Measurements from ENCODE around the gene EIF3F.

The EIF3F gene

GRCh38 chr11:8034106-8034585, 47.0 kb downstream of the EIF3F start:
- DNase-seq (ENCODE audit: low spot score): no peak
- in situ Hi-C loops (cut with MboI; ENCODE audit: low sequenced_read_pairs, unreplicated experiment): no loop called here
- TF ChIP-seq, protein P1, sequence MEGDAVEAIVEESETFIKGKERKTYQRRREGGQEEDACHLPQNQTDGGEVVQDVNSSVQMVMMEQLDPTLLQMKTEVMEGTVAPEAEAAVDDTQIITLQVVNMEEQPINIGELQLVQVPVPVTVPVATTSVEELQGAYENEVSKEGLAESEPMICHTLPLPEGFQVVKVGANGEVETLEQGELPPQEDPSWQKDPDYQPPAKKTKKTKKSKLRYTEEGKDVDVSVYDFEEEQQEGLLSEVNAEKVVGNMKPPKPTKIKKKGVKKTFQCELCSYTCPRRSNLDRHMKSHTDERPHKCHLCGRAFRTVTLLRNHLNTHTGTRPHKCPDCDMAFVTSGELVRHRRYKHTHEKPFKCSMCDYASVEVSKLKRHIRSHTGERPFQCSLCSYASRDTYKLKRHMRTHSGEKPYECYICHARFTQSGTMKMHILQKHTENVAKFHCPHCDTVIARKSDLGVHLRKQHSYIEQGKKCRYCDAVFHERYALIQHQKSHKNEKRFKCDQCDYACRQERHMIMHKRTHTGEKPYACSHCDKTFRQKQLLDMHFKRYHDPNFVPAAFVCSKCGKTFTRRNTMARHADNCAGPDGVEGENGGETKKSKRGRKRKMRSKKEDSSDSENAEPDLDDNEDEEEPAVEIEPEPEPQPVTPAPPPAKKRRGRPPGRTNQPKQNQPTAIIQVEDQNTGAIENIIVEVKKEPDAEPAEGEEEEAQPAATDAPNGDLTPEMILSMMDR (IDR thresholded peaks at IDR 0.05; ENCODE audit: borderline replicate concordance, control extremely low read depth, extremely low read depth, insufficient read depth, missing control alignments): no peak

GRCh38 chr11:8034604-8035190, 47.6 kb downstream of the EIF3F start:
- TF ChIP-seq, protein P1 (IDR thresholded peaks at IDR 0.05; ENCODE audit: borderline replicate concordance, control extremely low read depth, extremely low read depth, insufficient read depth, missing control alignments): no peak
- DNase-seq (ENCODE audit: low spot score): no peak
- in situ Hi-C loops (cut with MboI; ENCODE audit: low sequenced_read_pairs, unreplicated experiment): no loop called here

DNA sequence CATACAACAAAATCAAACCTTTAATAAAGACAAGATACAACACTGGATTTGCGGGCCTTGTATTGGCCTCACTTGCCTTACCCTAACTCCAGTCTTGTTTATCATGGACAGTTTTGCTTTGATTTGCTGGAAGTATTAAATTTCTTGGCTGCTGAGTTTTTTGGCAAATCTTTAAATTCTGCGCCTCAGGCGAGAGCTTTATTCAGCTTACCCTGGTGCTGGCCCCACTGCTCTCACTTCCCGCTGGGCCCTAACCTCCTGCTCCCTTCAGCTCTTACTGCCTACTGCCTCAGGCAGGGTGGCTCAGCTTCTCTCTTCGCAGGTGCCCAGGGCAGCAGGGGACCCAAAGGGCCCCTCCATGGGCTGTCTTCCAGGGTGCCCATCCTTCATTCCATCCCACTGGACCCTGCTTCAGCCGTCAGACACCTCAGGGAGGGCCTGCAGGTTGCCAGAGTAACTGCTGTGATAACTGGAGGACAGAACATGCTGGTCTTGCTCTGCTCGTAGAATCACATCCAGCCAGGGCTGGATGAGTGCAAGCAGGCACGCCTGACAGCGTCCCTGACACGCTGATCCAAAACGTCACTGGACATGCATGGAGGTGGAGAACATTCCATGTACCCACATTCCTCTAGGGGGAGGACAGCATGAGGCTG, 48.2 kb downstream of the EIF3F start:
- in situ Hi-C loops (cut with MboI; ENCODE audit: low sequenced_read_pairs, unreplicated experiment): no loop called here
- no peak for DNase-seq (ENCODE audit: low spot score)
- TF ChIP-seq, protein P1 (IDR thresholded peaks at IDR 0.05; ENCODE audit: borderline replicate concordance, control extremely low read depth, extremely low read depth, insufficient read depth, missing control alignments): no peak

DNA sequence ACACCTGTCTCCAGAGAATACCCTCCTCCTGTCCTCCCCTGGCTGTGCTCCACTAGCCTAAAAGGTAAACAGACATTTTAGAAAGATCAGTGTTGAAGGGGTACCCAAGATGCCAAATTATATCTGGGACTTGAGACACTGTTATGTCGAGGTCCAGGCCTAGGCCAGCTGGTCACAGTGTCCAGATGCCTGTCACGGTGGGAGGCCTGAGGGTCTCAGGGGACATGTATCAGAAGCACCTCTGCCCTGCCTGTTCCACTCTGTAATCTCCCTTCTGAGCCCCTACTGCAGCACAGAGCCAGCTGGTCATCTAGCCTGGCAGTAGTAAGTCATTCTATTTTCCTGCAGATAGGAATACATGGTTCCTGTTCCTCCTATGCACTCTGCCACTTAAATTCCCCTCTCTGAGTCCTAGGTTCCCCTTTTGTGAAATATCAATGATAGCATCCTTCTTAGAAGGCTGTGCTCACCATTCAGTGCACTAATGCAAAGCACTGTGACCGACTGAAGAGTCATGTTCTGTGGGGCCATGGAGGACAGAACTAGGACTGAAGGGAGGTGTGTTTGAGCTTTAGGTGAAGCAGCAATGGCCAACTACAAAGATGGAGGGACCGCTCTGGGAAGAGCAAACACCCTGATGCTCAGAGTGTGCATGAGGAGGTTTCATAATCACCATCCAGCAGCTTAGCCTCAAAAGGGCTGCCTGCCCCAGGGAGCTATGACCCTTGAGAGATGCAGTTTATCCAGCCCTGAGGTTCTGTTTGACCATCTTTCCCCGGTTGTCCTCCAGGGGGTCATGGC, 49.1 kb downstream of the EIF3F start:
- in situ Hi-C loops (cut with MboI; ENCODE audit: low sequenced_read_pairs, unreplicated experiment): no loop called here
- TF ChIP-seq, protein P1 (IDR thresholded peaks at IDR 0.05; ENCODE audit: borderline replicate concordance, control extremely low read depth, extremely low read depth, insufficient read depth, missing control alignments): no peak
- DNase-seq (ENCODE audit: low spot score): no peak

- in situ Hi-C loops (cut with MboI; ENCODE audit: low sequenced_read_pairs, unreplicated experiment): no loop called here
- TF ChIP-seq, protein P1 (IDR thresholded peaks at IDR 0.05; ENCODE audit: borderline replicate concordance, control extremely low read depth, extremely low read depth, insufficient read depth, missing control alignments): no peak
- DNase-seq (ENCODE audit: low spot score): no peak
Observed at GRCh38 chr11:8036986-8037385, 49.8 kb downstream of the EIF3F start.

GRCh38 chr11:8038393-8038792, 51.3 kb downstream of the EIF3F start:
- TF ChIP-seq, protein P1 (IDR thresholded peaks at IDR 0.05; ENCODE audit: borderline replicate concordance, control extremely low read depth, extremely low read depth, insufficient read depth, missing control alignments): no peak
- in situ Hi-C loops (cut with MboI; ENCODE audit: low sequenced_read_pairs, unreplicated experiment): no loop called here
- DNase-seq (ENCODE audit: low spot score): no peak
